ENCODE data around the gene SMIM32. TPM values are rescaled to one million over a fixed set of nuclear protein-coding genes. Genes with fewer than 3 reads are reported as not detected.
A peak's percentile ranks its signal among the peaks of the same experiment; 100 is the strongest.

Gene SMIM32
- total RNA-seq, 2 experiments from 2014 or later, result not detected

DNA sequence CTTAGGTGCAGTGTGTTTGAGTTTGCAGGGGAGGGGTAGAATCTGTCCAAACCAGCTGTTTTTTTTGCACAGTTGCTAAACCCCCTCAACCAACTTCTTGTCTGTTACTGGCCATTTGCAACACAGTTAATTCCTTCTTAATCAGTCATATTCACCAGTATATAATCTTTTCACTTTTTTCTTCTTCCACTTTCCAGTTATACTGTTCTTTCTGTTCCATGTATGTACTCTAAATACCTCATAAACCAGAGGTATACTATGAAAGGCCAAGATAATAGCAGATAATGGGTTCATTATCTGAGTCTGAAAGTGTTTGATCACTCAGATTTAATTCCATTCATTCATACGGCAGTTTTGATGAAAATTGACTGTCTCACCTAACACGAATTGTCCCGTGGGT, 49.2 kb downstream of the SMIM32 start:
- H3K4me1 ChIP-seq (ENCODE audit: insufficient read depth, low read length, poor library complexity, severe bottlenecking), result peaks cover 55% of the 10 kb centered on the region
- ChIA-PET POLR2A (interaction anchor here (0.9 to 1.0 kb wide), 3 partner anchors 8 to 44 kb away, joined by 3 to 5 read pairs (median 3); no protein-coding TSS in a partner anchor), CTCF (ENCODE audit: unreplicated experiment) (no interaction called here)
- no peaks in the 10 kb centered on the region for H3K9me3 ChIP-seq (ENCODE audit: low read length)
- peaks cover 100% of the 10 kb centered on the region for H3K79me2 ChIP-seq (ENCODE audit: insufficient read depth, low read depth, low read length)
- no peaks in the 10 kb centered on the region for H3K9me2 ChIP-seq (ENCODE audit: insufficient read depth, low read length)
- no TSS peak for BruUV-seq (replicated peaks)
- H3K27ac ChIP-seq (ENCODE audit: low read depth, low read length, poor library complexity, severe bottlenecking), result no peak overlapping the region
- TF ChIP-seq, protein P1, sequence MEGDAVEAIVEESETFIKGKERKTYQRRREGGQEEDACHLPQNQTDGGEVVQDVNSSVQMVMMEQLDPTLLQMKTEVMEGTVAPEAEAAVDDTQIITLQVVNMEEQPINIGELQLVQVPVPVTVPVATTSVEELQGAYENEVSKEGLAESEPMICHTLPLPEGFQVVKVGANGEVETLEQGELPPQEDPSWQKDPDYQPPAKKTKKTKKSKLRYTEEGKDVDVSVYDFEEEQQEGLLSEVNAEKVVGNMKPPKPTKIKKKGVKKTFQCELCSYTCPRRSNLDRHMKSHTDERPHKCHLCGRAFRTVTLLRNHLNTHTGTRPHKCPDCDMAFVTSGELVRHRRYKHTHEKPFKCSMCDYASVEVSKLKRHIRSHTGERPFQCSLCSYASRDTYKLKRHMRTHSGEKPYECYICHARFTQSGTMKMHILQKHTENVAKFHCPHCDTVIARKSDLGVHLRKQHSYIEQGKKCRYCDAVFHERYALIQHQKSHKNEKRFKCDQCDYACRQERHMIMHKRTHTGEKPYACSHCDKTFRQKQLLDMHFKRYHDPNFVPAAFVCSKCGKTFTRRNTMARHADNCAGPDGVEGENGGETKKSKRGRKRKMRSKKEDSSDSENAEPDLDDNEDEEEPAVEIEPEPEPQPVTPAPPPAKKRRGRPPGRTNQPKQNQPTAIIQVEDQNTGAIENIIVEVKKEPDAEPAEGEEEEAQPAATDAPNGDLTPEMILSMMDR (conservative IDR thresholded peaks at IDR 0.05; ENCODE audit: low read length), result no peak
- no peak for TF ChIP-seq EZH2phosphoT487 (IDR thresholded peaks at IDR 0.05; ENCODE audit: borderline replicate concordance, low read depth, low read length)
- peaks cover 56% of the 10 kb centered on the region for H3K36me3 ChIP-seq (ENCODE audit: insufficient read depth, low read length)
- H4K20me1 ChIP-seq (ENCODE audit: insufficient read depth, low read length), result peaks cover 72% of the 10 kb centered on the region
- no peak for DNase-seq (ENCODE audit: low spot score)
- intact Hi-C loops (cut with micrococcal nuclease; ENCODE audit: unreplicated experiment), result no loop called here
- peak overlapping the region; percentile 29 for H3K4me2 ChIP-seq (ENCODE audit: low read length)
- no peak overlapping the region for H3K4me3 ChIP-seq (ENCODE audit: low read depth, low read length, poor library complexity, severe bottlenecking)
- no peak overlapping the region for H2AFZ ChIP-seq (ENCODE audit: low read length)

DNA sequence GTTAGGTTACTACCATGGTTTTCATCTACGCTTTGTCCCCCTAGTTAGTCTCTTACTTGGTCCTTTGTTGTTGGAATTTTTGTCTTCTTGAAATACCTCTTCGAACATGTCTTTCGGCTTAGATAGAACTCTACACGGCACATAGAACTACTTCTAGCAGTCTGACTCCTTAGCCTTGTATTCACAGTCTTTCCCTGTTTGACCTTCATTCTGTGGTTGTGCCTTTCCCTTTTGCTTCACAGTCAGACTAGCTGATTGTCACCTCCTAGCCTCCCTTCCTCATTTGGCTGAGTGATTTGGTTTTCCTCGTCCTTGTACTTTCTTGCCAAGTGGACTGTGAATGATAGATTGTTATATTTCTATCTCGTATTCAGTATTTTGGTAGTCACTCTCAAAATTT, 49.6 kb downstream of the SMIM32 start:
- no peak overlapping the region for H3K27ac ChIP-seq (ENCODE audit: low read depth, low read length, poor library complexity, severe bottlenecking)
- H3K9me2 ChIP-seq (ENCODE audit: insufficient read depth, low read length), result no peaks in the 10 kb centered on the region
- H3K4me1 ChIP-seq (ENCODE audit: insufficient read depth, low read length, poor library complexity, severe bottlenecking), result peaks cover 55% of the 10 kb centered on the region
- no peaks in the 10 kb centered on the region for H3K9me3 ChIP-seq (ENCODE audit: low read length)
- DNase-seq (ENCODE audit: low spot score), result no peak
- ChIA-PET POLR2A (interaction anchor here (0.9 kb wide), 1 partner anchor 43 kb away, joined by 5 read pairs; no protein-coding TSS in a partner anchor), CTCF (ENCODE audit: unreplicated experiment) (no interaction called here)
- H3K4me2 ChIP-seq (ENCODE audit: low read length), result peak overlapping the region; percentile 29; the same call in 1 of the 2 replicates
- intact Hi-C loops (cut with micrococcal nuclease; ENCODE audit: unreplicated experiment), result no loop called here
- peaks cover 56% of the 10 kb centered on the region for H3K36me3 ChIP-seq (ENCODE audit: insufficient read depth, low read length)
- H3K79me2 ChIP-seq (ENCODE audit: insufficient read depth, low read depth, low read length), result peaks cover 100% of the 10 kb centered on the region
- no TSS peak for BruUV-seq (replicated peaks)
- no peak overlapping the region for H2AFZ ChIP-seq (ENCODE audit: low read length)
- H4K20me1 ChIP-seq (ENCODE audit: insufficient read depth, low read length), result peaks cover 70% of the 10 kb centered on the region
- TF ChIP-seq, protein P1 (conservative IDR thresholded peaks at IDR 0.05; ENCODE audit: low read length), result no peak
- TF ChIP-seq EZH2phosphoT487 (IDR thresholded peaks at IDR 0.05; ENCODE audit: borderline replicate concordance, low read depth, low read length), result no peak
- H3K4me3 ChIP-seq (ENCODE audit: low read depth, low read length, poor library complexity, severe bottlenecking), result no peak overlapping the region

DNA sequence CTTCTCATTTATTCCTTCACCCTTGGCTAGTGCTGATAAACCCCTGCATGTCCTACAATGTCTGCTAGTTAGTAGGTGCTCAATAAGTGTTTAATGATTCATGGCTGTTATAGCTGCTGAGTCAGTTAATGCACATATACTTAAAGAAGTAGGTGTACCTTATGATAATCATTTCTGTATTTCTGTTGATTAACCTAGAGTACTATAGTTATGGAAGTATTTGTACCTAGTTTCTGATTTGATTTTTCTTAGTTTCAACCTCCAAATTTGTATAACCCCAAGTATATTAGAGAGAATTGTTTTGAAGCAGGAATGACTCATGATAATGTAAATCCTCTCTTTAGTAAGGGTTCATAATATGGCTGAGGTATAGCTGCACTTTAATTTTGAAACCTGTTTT, 51.4 kb downstream of the SMIM32 start:
- TF ChIP-seq, protein P1 (conservative IDR thresholded peaks at IDR 0.05; ENCODE audit: low read length), result no peak
- TF ChIP-seq EZH2phosphoT487 (IDR thresholded peaks at IDR 0.05; ENCODE audit: borderline replicate concordance, low read depth, low read length), result no peak
- Histone ChIP-seq H2AFZ (ENCODE audit: low read length) (no peak overlapping the region), H3K9me3 (ENCODE audit: low read length) (no peaks in the 10 kb centered on the region), H3K9me2 (ENCODE audit: insufficient read depth, low read length) (no peaks in the 10 kb centered on the region), H3K79me2 (ENCODE audit: insufficient read depth, low read depth, low read length) (peaks cover 100% of the 10 kb centered on the region), H3K36me3 (ENCODE audit: insufficient read depth, low read length) (peaks cover 60% of the 10 kb centered on the region), H3K4me3 (ENCODE audit: low read depth, low read length, poor library complexity, severe bottlenecking) (no peak overlapping the region), H3K4me1 (ENCODE audit: insufficient read depth, low read length, poor library complexity, severe bottlenecking) (peaks cover 61% of the 10 kb centered on the region), H3K27ac (ENCODE audit: low read depth, low read length, poor library complexity, severe bottlenecking) (no peak overlapping the region), H4K20me1 (ENCODE audit: insufficient read depth, low read length) (peaks cover 69% of the 10 kb centered on the region), H3K4me2 (ENCODE audit: low read length) (no peak overlapping the region)
- BruUV-seq (replicated peaks), result no TSS peak
- intact Hi-C loops (cut with micrococcal nuclease; ENCODE audit: unreplicated experiment), result no loop called here
- CTCF ChIA-PET (ENCODE audit: unreplicated experiment), result interaction anchor here (1.2 kb wide), 1 partner anchor 9 kb away, joined by 4 read pairs; the partner anchor contains the start of gene SMAD5
- POLR2A ChIA-PET, result interaction anchor here (0.7 to 2.0 kb wide), 7 partner anchors 9 to 26 kb away, joined by 3 to 7 read pairs (median 4); partner anchors contain the start of gene SMAD5
- no peak for DNase-seq (ENCODE audit: low spot score)

All from OCI-LY7 (cell line).